Natural killer cell treated with Interleukin-12 subunit alpha and Interleukin-12 subunit beta and Interleukin-15 and Interleukin-18, amount 100 ng/mL, for 72 hours (primary cell): ENCODE data around the gene NUBPL. TPM values are rescaled to one million over a fixed set of nuclear protein-coding genes. Genes with fewer than 3 reads are reported as not detected.
A peak's percentile ranks its signal among the peaks of the same experiment; 100 is the strongest.
"Not testable (repeated sequence)": the region's sequence is repeated elsewhere in the genome, so short reads cannot be mapped to it uniquely, and the experiment has no call there.

ENCODE experiments used
- ATAC-seq, 2 donors: fragments of 150-1000 bp; cut with Tn5 transposase in 1 of 2; sonication (Bioruptor Pico), chemical (Tn5 transposase) in 1 of 2; 2 replicates each; pipeline ENCODE4 v1.10.0; 2021
- DNase-seq: peaks from one replicate; pipeline ENCODE4 v3.0.0; 2022; ENCODE audit warnings: low spot score
- H3K27ac Mint-ChIP-seq, 2 donors: 1 replicate in 1 of 2; 2 replicates in 1 of 2; pipeline ENCODE4 v1.8.0; 2022; ENCODE audit warnings: mixed read lengths in 2 of 2, mild to moderate bottlenecking in 1 of 2, moderate library complexity in 1 of 2
- H3K27me3 Mint-ChIP-seq, 2 donors: 1 replicate in 1 of 2; 2 replicates in 1 of 2; pipeline ENCODE4 v1.8.0; 2022; ENCODE audit warnings: mixed read lengths in 2 of 2
- H3K36me3 Mint-ChIP-seq: one replicate; pipeline ENCODE4 v1.8.0; 2022; ENCODE audit warnings: mixed read lengths
- H3K4me1 Mint-ChIP-seq, 2 donors: 1 replicate in 1 of 2; 2 replicates in 1 of 2; pipeline ENCODE4 v1.8.0; 2022; ENCODE audit warnings: low read depth in 2 of 2, mixed read lengths in 2 of 2, mild to moderate bottlenecking in 1 of 2
- H3K4me3 Mint-ChIP-seq: one replicate; pipeline ENCODE4 v1.8.0; 2022; ENCODE audit warnings: mixed read lengths
- H3K9me3 Mint-ChIP-seq: 2 replicates; pipeline ENCODE4 v1.8.0; 2022; ENCODE audit warnings: mixed read lengths
- total RNA-seq, 2 donors: library from RNA; stranded (reverse); gene quantifications; one replicate each; pipeline ENCODE4 v1.2.3, GENCODE V29; 2022

NUBPL gene
- total RNA-seq, 2 donors from 2014 or later = 9.0 to 12.3 TPM

GRCh38 chr14:31749275-31749674, 188.1 kb downstream of the NUBPL start:
- Mint-ChIP-seq H3K9me3 (peaks cover 31% of the 10 kb centered on the region), H3K4me1 (peaks cover 0 to 6% of the 10 kb centered on the region in 2 donors), H3K27ac (no peak overlapping the region), H3K27me3 (no peaks in the 10 kb centered on the region), H3K4me3 (no peak overlapping the region), H3K36me3 (peaks cover 57% of the 10 kb centered on the region)
- DNase-seq (no peak), ATAC-seq (no peak)

GRCh38 chr14:31751047-31751446, 189.8 kb downstream of the NUBPL start:
- Mint-ChIP-seq H3K36me3 (peaks cover 50% of the 10 kb centered on the region), H3K9me3 (peaks cover 32% of the 10 kb centered on the region)
- not testable (repeated sequence) for H3K27ac Mint-ChIP-seq, H3K27me3 Mint-ChIP-seq, H3K4me1 Mint-ChIP-seq, ATAC-seq, H3K4me3 Mint-ChIP-seq, DNase-seq

GRCh38 chr14:31752867-31753661, 191.9 kb downstream of the NUBPL start:
- H3K27ac Mint-ChIP-seq = no peak overlapping the region
- DNase-seq (no peak), ATAC-seq (peak; percentile 20 to 65)
- H3K36me3 Mint-ChIP-seq = peaks cover 34% of the 10 kb centered on the region
- H3K27me3 Mint-ChIP-seq = no peaks in the 10 kb centered on the region
- H3K4me1 Mint-ChIP-seq = peaks cover 0 to 6% of the 10 kb centered on the region in 2 donors
- H3K9me3 Mint-ChIP-seq = peaks cover 23% of the 10 kb centered on the region
- no peak overlapping the region for H3K4me3 Mint-ChIP-seq

- Mint-ChIP-seq H3K27ac (no peak overlapping the region), H3K9me3 (peaks cover 2% of the 10 kb centered on the region), H3K4me3 (no peak overlapping the region), H3K36me3 (no peaks in the 10 kb centered on the region), H3K4me1 (peaks cover 0 to 2% of the 10 kb centered on the region in 2 donors), H3K27me3 (no peaks in the 10 kb centered on the region)
- ATAC-seq (no peak), DNase-seq (no peak)
These were observed 197.7 kb downstream of the NUBPL start for GRCh38 chr14:31758941-31759340.

- ATAC-seq = no peak
- no peak for DNase-seq
- Mint-ChIP-seq H3K9me3 (no peaks in the 10 kb centered on the region), H3K36me3 (no peaks in the 10 kb centered on the region), H3K27me3 (no peaks in the 10 kb centered on the region), H3K4me3 (no peak overlapping the region), H3K4me1 (peaks cover 0 to 2% of the 10 kb centered on the region in 2 donors), H3K27ac (no peak overlapping the region)
These were observed 199.1 kb downstream of the NUBPL start for GRCh38 chr14:31760277-31760676.

- H3K27ac Mint-ChIP-seq = no peak overlapping the region
- peaks cover 0 to 2% of the 10 kb centered on the region in 2 donors for H3K4me1 Mint-ChIP-seq
- no peak overlapping the region for H3K4me3 Mint-ChIP-seq
- H3K27me3 Mint-ChIP-seq = no peaks in the 10 kb centered on the region
- no peaks in the 10 kb centered on the region for H3K9me3 Mint-ChIP-seq
- ATAC-seq (no peak), DNase-seq (no peak)
- H3K36me3 Mint-ChIP-seq = no peaks in the 10 kb centered on the region
These were observed 200.1 kb downstream of the NUBPL start for GRCh38 chr14:31761325-31761724.

GRCh38 chr14:31763041-31763440, 201.8 kb downstream of the NUBPL start:
- ATAC-seq = no peak
- H3K27ac Mint-ChIP-seq = no peak overlapping the region
- DNase-seq = no peak
- H3K9me3 Mint-ChIP-seq = no peaks in the 10 kb centered on the region
- H3K36me3 Mint-ChIP-seq = no peaks in the 10 kb centered on the region
- H3K27me3 Mint-ChIP-seq = no peaks in the 10 kb centered on the region
- H3K4me3 Mint-ChIP-seq = no peak overlapping the region
- peaks cover 0 to 2% of the 10 kb centered on the region in 2 donors for H3K4me1 Mint-ChIP-seq

GRCh38 chr14:31766315-31766892, 205.2 kb downstream of the NUBPL start:
- Mint-ChIP-seq H3K4me3 (no peak overlapping the region), H3K27me3 (no peaks in the 10 kb centered on the region), H3K9me3 (no peaks in the 10 kb centered on the region), H3K4me1 (peaks cover 0 to 6% of the 10 kb centered on the region in 2 donors), H3K36me3 (no peaks in the 10 kb centered on the region), H3K27ac (no peak overlapping the region)
- DNase-seq (no peak), ATAC-seq (no peak)

- Mint-ChIP-seq H3K4me1 (peaks cover 0 to 4% of the 10 kb centered on the region in 2 donors), H3K27ac (no peak overlapping the region), H3K9me3 (no peaks in the 10 kb centered on the region), H3K36me3 (no peaks in the 10 kb centered on the region), H3K27me3 (no peaks in the 10 kb centered on the region), H3K4me3 (no peak overlapping the region)
- DNase-seq (no peak), ATAC-seq (no peak)
These were observed 207.2 kb downstream of the NUBPL start for GRCh38 chr14:31768355-31768754.

- Mint-ChIP-seq H3K4me3 (no peak overlapping the region), H3K9me3 (peaks cover 6% of the 10 kb centered on the region), H3K27me3 (no peaks in the 10 kb centered on the region), H3K36me3 (no peaks in the 10 kb centered on the region), H3K27ac (no peak overlapping the region), H3K4me1 (peaks cover 0 to 4% of the 10 kb centered on the region in 2 donors)
- DNase-seq (no peak), ATAC-seq (no peak)
These were observed 209.1 kb downstream of the NUBPL start for GRCh38 chr14:31770271-31770670.

- H3K4me3 Mint-ChIP-seq = no peak overlapping the region
These were observed 213.4 kb downstream of the NUBPL start for GRCh38 chr14:31774567-31774966.

GRCh38 chr14:31777312-31777711, 216.1 kb downstream of the NUBPL start:
- Mint-ChIP-seq H3K36me3 (peaks cover 11% of the 10 kb centered on the region), H3K4me3 (no peak overlapping the region), H3K9me3 (peaks cover 16% of the 10 kb centered on the region), H3K27me3 (no peaks in the 10 kb centered on the region), H3K27ac (no peak overlapping the region), H3K4me1 (no peaks in the 10 kb centered on the region)
- DNase-seq (no peak), ATAC-seq (no peak)

More at GRCh38 chr14:31774567-31774966, 213.4 kb downstream of the NUBPL start:
- Mint-ChIP-seq H3K4me1 (peaks cover 0 to 4% of the 10 kb centered on the region in 2 donors), H3K36me3 (no peaks in the 10 kb centered on the region), H3K27ac (no peak overlapping the region), H3K27me3 (no peaks in the 10 kb centered on the region), H3K9me3 (peaks cover 16% of the 10 kb centered on the region)
- ATAC-seq = no peak
- DNase-seq = no peak

- Mint-ChIP-seq H3K4me3 (no peak overlapping the region), H3K27ac (no peak overlapping the region), H3K36me3 (peaks cover 11% of the 10 kb centered on the region)
These were observed 220.4 kb downstream of the NUBPL start for GRCh38 chr14:31781578-31781977.

GRCh38 chr14:31785574-31785973, 224.4 kb downstream of the NUBPL start:
- H3K4me3 Mint-ChIP-seq = no peak overlapping the region
- H3K27ac Mint-ChIP-seq = no peak overlapping the region
- H3K36me3 Mint-ChIP-seq = peaks cover 11% of the 10 kb centered on the region
- H3K9me3 Mint-ChIP-seq = peaks cover 6% of the 10 kb centered on the region
- DNase-seq = no peak
- no peaks in the 10 kb centered on the region for H3K4me1 Mint-ChIP-seq
- no peak for ATAC-seq
- H3K27me3 Mint-ChIP-seq = no peaks in the 10 kb centered on the region

More at GRCh38 chr14:31781578-31781977, 220.4 kb downstream of the NUBPL start:
- no peaks in the 10 kb centered on the region for H3K27me3 Mint-ChIP-seq
- ATAC-seq (no peak), DNase-seq (no peak)
- peaks cover 9% of the 10 kb centered on the region for H3K9me3 Mint-ChIP-seq
- no peaks in the 10 kb centered on the region for H3K4me1 Mint-ChIP-seq
